GM10847 (cell line): ENCODE results near the gene LIMCH1.

Experiments used
- POLR2A ChIP-seq: IDR thresholded peaks from 2 replicates; pipeline ENCODE4 v1.6.1; 2011; ENCODE audit not compliant: insufficient read length; ENCODE audit errors: extremely low read depth

Gene LIMCH1

DNA sequence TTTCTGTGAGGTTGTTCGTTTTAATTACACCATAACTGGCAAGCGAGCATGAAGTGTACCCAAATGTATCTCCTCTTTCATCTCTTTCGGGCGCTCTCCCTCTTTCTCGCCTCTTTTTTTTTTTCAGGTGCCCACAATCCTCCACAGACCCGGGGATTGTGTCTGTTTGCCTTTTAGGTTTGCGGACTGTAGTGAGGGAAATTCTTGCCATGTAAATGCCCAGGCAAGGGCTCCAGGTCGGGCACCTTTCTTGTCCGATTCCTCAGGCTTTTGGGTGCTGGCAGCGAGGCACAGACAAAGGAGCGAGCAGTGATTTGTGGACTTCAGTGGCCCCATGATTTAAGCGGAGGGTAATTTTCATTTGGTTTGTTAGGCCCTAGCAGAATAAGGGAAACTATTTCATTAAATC is 211.7 kb downstream of the LIMCH1 start:
- TF ChIP-seq POLR2A = no peak
